ENCODE measurements around the gene LAMA2. TPM values are rescaled to one million over a fixed set of nuclear protein-coding genes. Genes with fewer than 3 reads are reported as not detected.
"Not testable (repeated sequence)": the region's sequence is repeated elsewhere in the genome, so short reads cannot be mapped to it uniquely, and the experiment has no call there.

LAMA2 gene
- total RNA-seq, 1 donor from 2014 or later, result 0.65 TPM

DNA sequence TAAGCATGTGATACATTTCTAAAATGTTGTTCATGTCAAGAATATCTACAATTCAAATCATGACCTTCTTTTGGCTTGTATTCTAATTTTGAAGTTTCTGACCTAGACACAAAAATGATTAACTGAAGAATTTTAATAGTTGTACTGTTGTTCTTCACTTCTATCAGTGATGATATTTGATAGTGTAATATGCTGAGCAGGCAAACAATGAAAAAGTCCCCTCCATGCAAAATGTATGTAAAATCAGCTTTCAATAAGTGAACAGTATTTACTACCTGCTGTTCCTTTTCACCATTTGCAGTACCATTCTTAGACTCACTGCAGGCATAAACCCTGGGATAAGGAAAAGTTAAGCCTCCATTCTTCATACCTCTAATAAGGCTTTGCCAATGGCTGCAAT lies 201.5 kb downstream of the LAMA2 start:
- Mint-ChIP-seq H3K36me3 (ENCODE audit: low read depth) (no peaks in the 10 kb centered on the region), H3K4me3 (no peak overlapping the region), H3K27ac (no peak overlapping the region), H3K9me3 (no peaks in the 10 kb centered on the region), H3K4me1 (ENCODE audit: low read depth) (no peaks in the 10 kb centered on the region), H3K27me3 (ENCODE audit: insufficient read depth) (no peaks in the 10 kb centered on the region)
- intact Hi-C loops (cut with micrococcal nuclease), result no loop called here
- no peak for DNase-seq (ENCODE audit: low spot score)

DNA sequence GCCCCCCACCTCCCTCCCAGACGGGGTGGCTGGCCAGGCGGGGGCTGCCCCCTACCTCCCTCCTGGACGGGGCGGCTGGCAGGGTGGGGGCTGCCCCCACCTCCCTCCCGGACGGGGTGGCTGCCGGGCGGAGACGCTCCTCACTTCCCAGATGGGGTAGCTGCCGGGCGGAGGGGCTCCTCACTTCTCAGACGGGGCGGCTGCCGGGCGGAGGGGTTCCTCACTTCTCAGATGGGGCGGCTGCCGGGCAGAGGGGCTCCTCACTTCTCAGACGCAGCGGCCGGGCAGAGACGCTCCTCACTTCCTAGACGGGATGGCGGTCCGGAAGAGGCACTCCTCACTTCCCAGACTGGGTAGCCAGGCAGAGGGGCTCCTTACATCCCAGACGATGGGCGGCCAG lies 205.5 kb downstream of the LAMA2 start:
- DNase-seq (ENCODE audit: low spot score); H3K9me3 Mint-ChIP-seq; intact Hi-C loops (cut with micrococcal nuclease); H3K4me3 Mint-ChIP-seq; H3K36me3 Mint-ChIP-seq (ENCODE audit: low read depth); H3K27me3 Mint-ChIP-seq (ENCODE audit: insufficient read depth); H3K4me1 Mint-ChIP-seq (ENCODE audit: low read depth); H3K27ac Mint-ChIP-seq: not testable (repeated sequence)

DNA sequence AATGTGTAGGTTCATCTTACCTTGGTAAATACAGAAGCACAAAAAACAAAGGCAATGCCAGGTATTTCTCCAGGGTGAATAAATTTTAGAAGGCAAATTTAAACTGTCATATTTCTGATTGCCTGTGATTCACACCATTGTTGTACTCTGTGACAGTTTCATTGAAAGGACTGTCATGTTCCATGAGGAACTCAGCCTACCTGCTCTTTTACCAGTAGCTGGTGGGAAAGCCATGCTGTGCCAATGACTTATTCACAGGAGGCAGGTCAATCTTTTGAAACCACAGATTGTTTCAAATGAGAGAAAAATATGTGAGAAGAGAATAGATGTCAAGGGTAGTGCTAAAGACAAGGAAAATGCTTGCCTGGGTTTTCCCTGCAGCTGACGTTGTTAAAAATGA lies 206.4 kb downstream of the LAMA2 start:
- no peak overlapping the region for H3K4me3 Mint-ChIP-seq
- H3K4me1 Mint-ChIP-seq (ENCODE audit: low read depth), result no peaks in the 10 kb centered on the region
- H3K36me3 Mint-ChIP-seq (ENCODE audit: low read depth), result no peaks in the 10 kb centered on the region
- H3K27ac Mint-ChIP-seq, result no peak overlapping the region
- no peaks in the 10 kb centered on the region for H3K9me3 Mint-ChIP-seq
- H3K27me3 Mint-ChIP-seq (ENCODE audit: insufficient read depth), result no peaks in the 10 kb centered on the region
- DNase-seq (ENCODE audit: low spot score), result no peak
- intact Hi-C loops (cut with micrococcal nuclease), result no loop called here

DNA sequence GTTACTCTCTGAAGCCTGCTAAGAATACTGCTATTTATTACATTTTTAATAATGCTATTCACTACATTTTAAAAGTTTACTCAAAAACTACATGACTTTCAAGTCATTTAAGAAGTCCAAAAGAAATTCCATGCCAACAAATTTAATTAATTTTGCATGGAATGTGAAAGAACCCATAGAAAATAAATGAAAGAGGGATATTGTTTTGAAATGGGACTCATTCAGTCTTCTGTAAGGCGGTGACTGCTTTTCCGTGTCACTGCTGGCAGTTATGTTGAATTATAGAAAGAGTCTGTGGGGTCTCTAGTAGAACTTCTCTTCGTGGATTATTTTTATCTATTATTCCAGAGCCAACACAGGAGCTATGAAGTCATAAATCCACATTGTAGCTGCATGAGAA lies 211.2 kb downstream of the LAMA2 start:
- no peaks in the 10 kb centered on the region for H3K9me3 Mint-ChIP-seq
- no peak overlapping the region for H3K27ac Mint-ChIP-seq
- no peaks in the 10 kb centered on the region for H3K27me3 Mint-ChIP-seq (ENCODE audit: insufficient read depth)
- H3K4me3 Mint-ChIP-seq, result no peak overlapping the region
- no peaks in the 10 kb centered on the region for H3K36me3 Mint-ChIP-seq (ENCODE audit: low read depth)
- intact Hi-C loops (cut with micrococcal nuclease), result no loop called here
- no peak for DNase-seq (ENCODE audit: low spot score)
- no peaks in the 10 kb centered on the region for H3K4me1 Mint-ChIP-seq (ENCODE audit: low read depth)

DNA sequence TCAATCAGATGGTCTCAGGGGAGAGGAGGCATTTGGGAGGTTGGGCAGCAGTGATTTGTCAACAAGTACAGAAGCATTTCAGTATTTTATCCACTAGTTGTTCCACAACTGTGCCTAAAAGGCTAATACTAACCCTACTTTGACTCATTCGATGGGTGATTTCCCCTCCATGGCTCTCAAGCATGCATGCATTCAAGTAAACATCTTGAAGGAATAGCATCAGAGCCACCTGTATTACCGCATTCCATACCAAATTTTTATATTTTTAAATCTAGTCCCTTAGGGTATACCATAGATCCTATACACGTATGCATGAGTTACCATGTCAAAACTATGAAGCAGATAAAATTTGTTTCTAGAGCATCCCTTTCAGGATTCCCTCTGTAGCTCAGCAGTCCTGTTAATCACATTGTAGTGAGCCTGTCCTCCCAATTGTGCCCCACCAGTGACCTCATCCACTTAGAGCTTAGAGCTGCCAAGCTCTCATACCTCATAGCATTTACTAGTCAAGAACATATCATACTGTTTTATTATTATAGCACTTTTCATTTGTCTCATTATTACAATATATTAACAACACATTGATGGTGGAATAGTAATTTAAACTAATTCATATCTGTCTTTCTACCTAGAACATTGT lies 213.8 kb downstream of the LAMA2 start:
- Mint-ChIP-seq H3K36me3 (ENCODE audit: low read depth) (no peaks in the 10 kb centered on the region), H3K4me3 (no peak overlapping the region), H3K27me3 (ENCODE audit: insufficient read depth) (no peaks in the 10 kb centered on the region), H3K9me3 (no peaks in the 10 kb centered on the region), H3K27ac (no peak overlapping the region), H3K4me1 (ENCODE audit: low read depth) (no peaks in the 10 kb centered on the region)
- intact Hi-C loops (cut with micrococcal nuclease), result no loop called here
- DNase-seq (ENCODE audit: low spot score), result no peak

DNA sequence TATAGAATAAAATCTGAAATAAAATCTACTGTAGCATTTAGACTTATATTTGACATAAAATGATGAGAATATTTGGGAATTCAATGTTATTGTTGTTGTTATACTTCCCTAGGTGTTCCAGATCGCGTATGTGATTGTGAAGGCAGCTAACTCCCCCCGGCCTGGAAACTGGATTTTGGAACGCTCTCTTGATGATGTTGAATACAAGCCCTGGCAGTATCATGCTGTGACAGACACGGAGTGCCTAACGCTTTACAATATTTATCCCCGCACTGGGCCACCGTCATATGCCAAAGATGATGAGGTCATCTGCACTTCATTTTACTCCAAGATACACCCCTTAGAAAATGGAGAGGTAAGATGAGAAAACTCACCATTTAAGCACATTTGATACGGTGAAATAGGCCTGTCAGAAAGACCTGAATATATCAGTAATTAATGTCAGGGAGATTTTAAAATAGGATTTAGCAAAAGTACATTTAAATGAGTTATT lies 215.2 kb downstream of the LAMA2 start:
- intact Hi-C loops (cut with micrococcal nuclease), result no loop called here
- Mint-ChIP-seq H3K36me3 (ENCODE audit: low read depth) (no peaks in the 10 kb centered on the region), H3K27me3 (ENCODE audit: insufficient read depth) (no peaks in the 10 kb centered on the region), H3K4me3 (no peak overlapping the region), H3K27ac (no peak overlapping the region), H3K9me3 (no peaks in the 10 kb centered on the region), H3K4me1 (ENCODE audit: low read depth) (no peaks in the 10 kb centered on the region)
- no peak for DNase-seq (ENCODE audit: low spot score)

DNA sequence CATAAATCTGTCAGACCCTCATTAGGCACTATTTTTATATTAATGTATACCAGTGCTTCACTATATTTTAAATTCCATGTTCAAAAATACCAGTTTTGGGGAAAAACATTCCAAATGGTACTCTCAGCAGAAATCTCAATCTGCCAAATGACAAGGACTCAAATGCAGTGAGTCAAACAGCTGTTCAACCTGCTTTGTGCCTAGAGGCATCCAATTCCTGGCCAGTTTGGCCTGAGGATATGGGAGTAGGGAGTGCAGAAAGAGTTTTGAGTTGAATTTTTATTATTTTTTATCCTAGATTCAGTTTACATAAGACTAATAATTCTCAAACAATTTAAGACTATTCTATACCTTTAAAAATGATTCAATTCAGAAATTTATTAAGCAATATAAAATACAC lies 216.8 kb downstream of the LAMA2 start:
- no peaks in the 10 kb centered on the region for H3K36me3 Mint-ChIP-seq (ENCODE audit: low read depth)
- H3K4me1 Mint-ChIP-seq (ENCODE audit: low read depth), result no peaks in the 10 kb centered on the region
- no peaks in the 10 kb centered on the region for H3K27me3 Mint-ChIP-seq (ENCODE audit: insufficient read depth)
- intact Hi-C loops (cut with micrococcal nuclease), result no loop called here
- no peak overlapping the region for H3K27ac Mint-ChIP-seq
- DNase-seq (ENCODE audit: low spot score), result no peak
- no peaks in the 10 kb centered on the region for H3K9me3 Mint-ChIP-seq
- no peak overlapping the region for H3K4me3 Mint-ChIP-seq

DNA sequence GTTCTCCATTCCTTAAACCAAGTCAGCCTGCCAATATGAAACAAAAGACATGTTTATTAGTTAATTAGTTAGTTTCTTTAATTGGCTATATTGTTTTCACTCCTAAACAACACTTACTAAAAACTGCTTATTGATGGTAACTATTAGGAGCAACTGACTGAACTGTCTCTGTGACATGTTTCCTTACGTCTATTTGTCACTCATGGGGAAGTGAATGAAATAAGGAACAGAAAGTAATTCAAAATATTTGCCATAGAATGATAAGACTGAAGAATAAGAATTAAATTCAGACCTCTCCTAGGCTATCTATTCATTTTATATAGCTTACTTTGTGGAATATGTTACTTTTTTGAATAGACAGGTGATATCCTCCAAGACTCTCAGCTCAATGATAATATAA lies 217.2 kb downstream of the LAMA2 start:
- H3K27me3 Mint-ChIP-seq (ENCODE audit: insufficient read depth), result no peaks in the 10 kb centered on the region

DNA sequence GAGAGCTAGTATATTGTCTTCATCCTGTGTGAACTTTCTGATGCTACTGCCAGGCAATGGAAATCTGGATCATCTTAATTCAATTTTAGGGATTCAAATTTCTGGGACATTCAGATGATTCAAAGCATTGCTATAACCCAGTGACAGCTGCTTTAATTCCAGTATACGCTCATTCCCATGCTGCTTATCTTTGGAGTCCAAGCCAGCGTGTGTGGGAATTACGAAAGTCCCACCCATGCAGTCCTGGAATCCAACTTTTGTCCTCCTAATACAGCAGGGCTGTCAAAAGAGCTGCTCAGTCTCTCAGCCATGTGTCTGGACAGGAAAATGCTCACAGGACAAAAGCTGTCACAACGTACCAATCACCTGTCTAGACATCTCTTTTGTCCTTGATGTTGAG lies 219.8 kb downstream of the LAMA2 start:
- no peak overlapping the region for H3K27ac Mint-ChIP-seq
- no peak overlapping the region for H3K4me3 Mint-ChIP-seq
- H3K27me3 Mint-ChIP-seq (ENCODE audit: insufficient read depth), result no peaks in the 10 kb centered on the region

More for the DNA sequence above, 217.2 kb downstream of the LAMA2 start:
- no peaks in the 10 kb centered on the region for H3K9me3 Mint-ChIP-seq
- no peak overlapping the region for H3K4me3 Mint-ChIP-seq
- no peak for DNase-seq (ENCODE audit: low spot score)
- no peaks in the 10 kb centered on the region for H3K4me1 Mint-ChIP-seq (ENCODE audit: low read depth)
- no peak overlapping the region for H3K27ac Mint-ChIP-seq
- intact Hi-C loops (cut with micrococcal nuclease), result no loop called here
- H3K36me3 Mint-ChIP-seq (ENCODE audit: low read depth), result no peaks in the 10 kb centered on the region

DNA sequence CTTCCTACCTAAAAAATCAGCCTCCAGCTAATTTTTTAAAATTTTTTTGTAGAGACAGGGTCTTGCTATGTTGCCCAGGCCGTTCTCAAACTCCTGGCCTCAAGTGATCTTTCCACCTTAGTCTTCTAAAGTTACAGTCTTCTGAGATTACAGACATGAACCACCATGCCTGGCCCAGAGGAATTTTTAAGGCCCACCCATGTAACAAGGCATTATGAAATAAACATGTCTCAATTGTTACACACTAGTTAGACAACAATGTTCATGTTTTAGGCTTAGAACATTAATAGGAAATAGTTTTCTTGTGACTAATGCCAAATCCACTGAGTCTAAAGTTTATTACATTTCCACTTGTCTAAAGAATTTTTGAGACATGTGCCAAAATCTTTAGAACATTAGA lies 221.2 kb downstream of the LAMA2 start:
- intact Hi-C loops (cut with micrococcal nuclease), result no loop called here
- H3K4me1 Mint-ChIP-seq (ENCODE audit: low read depth), result no peaks in the 10 kb centered on the region
- no peaks in the 10 kb centered on the region for H3K9me3 Mint-ChIP-seq
- no peak overlapping the region for H3K4me3 Mint-ChIP-seq
- no peaks in the 10 kb centered on the region for H3K36me3 Mint-ChIP-seq (ENCODE audit: low read depth)
- no peak overlapping the region for H3K27ac Mint-ChIP-seq
- DNase-seq (ENCODE audit: low spot score), result no peak
- no peaks in the 10 kb centered on the region for H3K27me3 Mint-ChIP-seq (ENCODE audit: insufficient read depth)

More for the DNA sequence above, 219.8 kb downstream of the LAMA2 start:
- no peaks in the 10 kb centered on the region for H3K9me3 Mint-ChIP-seq
- intact Hi-C loops (cut with micrococcal nuclease), result no loop called here
- H3K4me1 Mint-ChIP-seq (ENCODE audit: low read depth), result no peaks in the 10 kb centered on the region
- DNase-seq (ENCODE audit: low spot score), result no peak
- no peaks in the 10 kb centered on the region for H3K36me3 Mint-ChIP-seq (ENCODE audit: low read depth)

DNA sequence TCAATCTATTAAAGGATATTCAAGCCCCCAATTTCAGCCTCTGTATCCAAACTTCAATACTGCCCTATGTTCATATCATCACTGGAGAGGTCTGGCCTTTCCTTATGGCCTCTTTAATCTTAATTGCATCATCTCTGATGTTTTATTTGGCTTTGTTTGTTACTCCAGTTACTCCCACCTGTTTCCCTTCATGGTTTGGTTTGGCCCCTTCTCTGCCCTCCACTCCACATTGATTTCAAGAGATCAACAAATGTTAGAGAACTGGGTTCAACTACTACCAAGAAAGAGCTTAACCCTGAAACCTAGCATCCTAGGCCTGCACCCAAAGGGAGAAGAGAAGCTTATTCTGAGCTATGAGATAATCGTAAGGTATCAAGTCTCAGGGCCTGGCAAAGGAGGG lies 221.6 kb downstream of the LAMA2 start:
- no peaks in the 10 kb centered on the region for H3K9me3 Mint-ChIP-seq
- H3K27me3 Mint-ChIP-seq (ENCODE audit: insufficient read depth), result no peaks in the 10 kb centered on the region
- no peaks in the 10 kb centered on the region for H3K4me1 Mint-ChIP-seq (ENCODE audit: low read depth)
- no peaks in the 10 kb centered on the region for H3K36me3 Mint-ChIP-seq (ENCODE audit: low read depth)
- H3K4me3 Mint-ChIP-seq, result no peak overlapping the region
- DNase-seq (ENCODE audit: low spot score), result no peak
- no peak overlapping the region for H3K27ac Mint-ChIP-seq
- intact Hi-C loops (cut with micrococcal nuclease), result no loop called here

DNA sequence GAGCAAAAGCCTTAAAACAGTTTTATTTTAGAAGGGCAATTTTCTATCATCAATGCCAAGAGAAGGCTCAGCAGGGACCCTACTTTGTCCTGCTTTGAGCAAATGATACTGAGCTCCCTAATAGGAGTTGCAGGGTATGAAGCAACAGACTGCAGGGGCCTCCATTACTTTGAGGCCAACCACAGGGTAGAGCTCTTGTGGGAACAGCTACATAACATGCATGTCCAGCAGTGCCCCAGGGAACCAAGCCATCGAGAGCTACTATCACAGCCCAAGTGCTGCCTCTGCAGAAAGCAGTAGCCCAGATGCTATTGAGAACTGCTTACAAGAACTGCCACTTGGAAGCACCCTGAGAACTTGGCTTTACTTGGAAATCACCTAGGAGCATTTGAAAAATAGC lies 222.1 kb downstream of the LAMA2 start:
- intact Hi-C loops (cut with micrococcal nuclease), result no loop called here
- Mint-ChIP-seq H3K36me3 (ENCODE audit: low read depth) (no peaks in the 10 kb centered on the region), H3K4me1 (ENCODE audit: low read depth) (no peaks in the 10 kb centered on the region), H3K4me3 (no peak overlapping the region), H3K27me3 (ENCODE audit: insufficient read depth) (no peaks in the 10 kb centered on the region), H3K9me3 (no peaks in the 10 kb centered on the region), H3K27ac (no peak overlapping the region)
- no peak for DNase-seq (ENCODE audit: low spot score)

DNA sequence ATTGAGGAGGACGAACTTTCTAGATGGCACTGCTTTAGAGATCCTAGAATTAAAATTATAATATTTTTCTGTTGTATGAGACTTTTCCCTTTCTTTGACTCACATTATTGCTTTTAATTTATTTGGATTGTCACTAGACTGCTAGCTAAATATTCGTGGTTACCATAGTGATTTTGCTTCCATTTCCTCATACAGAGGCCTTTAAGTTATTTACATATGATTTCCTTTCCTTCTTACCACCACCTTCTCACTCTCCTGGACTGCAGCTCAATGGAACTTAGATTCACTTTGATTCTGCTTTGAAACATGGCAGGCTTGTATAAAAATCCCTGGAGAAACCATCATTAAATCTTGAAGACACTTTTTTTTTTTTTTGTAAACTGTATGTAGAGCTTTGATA lies 222.9 kb downstream of the LAMA2 start:
- Mint-ChIP-seq H3K4me1 (ENCODE audit: low read depth) (no peaks in the 10 kb centered on the region), H3K27ac (no peak overlapping the region), H3K9me3 (no peaks in the 10 kb centered on the region), H3K4me3 (no peak overlapping the region), H3K36me3 (ENCODE audit: low read depth) (no peaks in the 10 kb centered on the region), H3K27me3 (ENCODE audit: insufficient read depth) (no peaks in the 10 kb centered on the region)
- intact Hi-C loops (cut with micrococcal nuclease), result no loop called here
- no peak for DNase-seq (ENCODE audit: low spot score)

DNA sequence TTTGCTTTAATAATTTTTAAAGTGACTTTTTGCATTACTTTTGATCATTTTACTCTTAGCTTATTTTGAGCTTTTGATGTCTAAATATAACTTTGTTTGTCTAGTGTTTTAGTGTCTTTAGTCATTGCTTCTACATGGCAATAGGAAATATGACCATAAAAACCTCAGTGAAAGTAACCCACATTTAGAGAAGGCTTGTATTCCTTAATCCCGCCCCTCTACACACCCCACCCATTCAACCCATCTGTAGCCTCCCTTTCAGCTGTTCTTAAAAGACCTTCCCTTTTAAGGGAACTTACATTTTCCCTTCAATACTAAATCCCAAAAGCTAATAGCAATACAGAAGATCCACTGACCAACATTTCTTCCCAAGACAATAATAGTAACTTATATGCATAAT lies 225.4 kb downstream of the LAMA2 start:
- no peak for DNase-seq (ENCODE audit: low spot score)
- Mint-ChIP-seq H3K9me3 (no peaks in the 10 kb centered on the region), H3K27ac (no peak overlapping the region), H3K36me3 (ENCODE audit: low read depth) (no peaks in the 10 kb centered on the region), H3K4me3 (no peak overlapping the region), H3K4me1 (ENCODE audit: low read depth) (no peaks in the 10 kb centered on the region), H3K27me3 (ENCODE audit: insufficient read depth) (peaks cover 1% of the 10 kb centered on the region)
- intact Hi-C loops (cut with micrococcal nuclease), result no loop called here
